PC-9 (cell line): ENCODE results near the gene PCNT.

Source experiments
- EZH2 ChIP-seq: fragments of 200-600 bp; sonication (generic); IDR thresholded peaks from 2 replicates; pipeline ENCODE4 v1.8.0; 2017; ENCODE audit warnings: antibody characterized with exemption, low read depth
- TF ChIP-seq, protein P1 (sequence below): fragments of 200-600 bp; sonication (generic); conservative IDR thresholded peaks from 2 replicates; pipeline ENCODE4 v1.6.1; 2017; ENCODE audit warnings: mixed run types, antibody characterized with exemption, mild to moderate bottlenecking, moderate library complexity

DNA sequence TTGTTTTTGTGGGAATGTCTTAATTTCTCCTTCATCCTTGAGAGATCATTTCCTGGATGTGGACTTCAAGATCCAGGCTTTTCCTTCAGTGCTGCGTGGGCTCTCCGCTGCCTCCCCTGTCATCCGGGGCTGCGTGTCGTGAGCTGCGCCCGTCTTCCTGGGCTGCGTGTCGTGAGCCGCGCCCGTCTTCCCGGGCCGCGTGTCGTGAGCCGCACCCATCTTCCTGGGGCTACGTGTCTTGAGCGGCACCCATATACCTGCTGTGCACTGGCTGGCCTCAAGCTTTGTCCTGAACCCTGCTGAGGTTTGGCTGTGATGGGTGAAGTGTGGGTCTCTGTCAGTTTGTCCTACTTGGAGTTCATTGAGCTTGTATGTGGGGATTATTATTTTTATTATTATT lies 55.1 kb downstream of the PCNT start:
- TF ChIP-seq, protein P1, sequence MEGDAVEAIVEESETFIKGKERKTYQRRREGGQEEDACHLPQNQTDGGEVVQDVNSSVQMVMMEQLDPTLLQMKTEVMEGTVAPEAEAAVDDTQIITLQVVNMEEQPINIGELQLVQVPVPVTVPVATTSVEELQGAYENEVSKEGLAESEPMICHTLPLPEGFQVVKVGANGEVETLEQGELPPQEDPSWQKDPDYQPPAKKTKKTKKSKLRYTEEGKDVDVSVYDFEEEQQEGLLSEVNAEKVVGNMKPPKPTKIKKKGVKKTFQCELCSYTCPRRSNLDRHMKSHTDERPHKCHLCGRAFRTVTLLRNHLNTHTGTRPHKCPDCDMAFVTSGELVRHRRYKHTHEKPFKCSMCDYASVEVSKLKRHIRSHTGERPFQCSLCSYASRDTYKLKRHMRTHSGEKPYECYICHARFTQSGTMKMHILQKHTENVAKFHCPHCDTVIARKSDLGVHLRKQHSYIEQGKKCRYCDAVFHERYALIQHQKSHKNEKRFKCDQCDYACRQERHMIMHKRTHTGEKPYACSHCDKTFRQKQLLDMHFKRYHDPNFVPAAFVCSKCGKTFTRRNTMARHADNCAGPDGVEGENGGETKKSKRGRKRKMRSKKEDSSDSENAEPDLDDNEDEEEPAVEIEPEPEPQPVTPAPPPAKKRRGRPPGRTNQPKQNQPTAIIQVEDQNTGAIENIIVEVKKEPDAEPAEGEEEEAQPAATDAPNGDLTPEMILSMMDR: no peak
- no peak for TF ChIP-seq EZH2
